Upper lobe of right lung (tissue), 1 donor: ENCODE measurements around the gene SNCAIP. TPM values are rescaled to one million over a fixed set of nuclear protein-coding genes. Genes with fewer than 3 reads are reported as not detected.
A peak's percentile ranks its signal among the peaks of the same experiment; 100 is the strongest.

Experiments
- ATAC-seq: fragments of 200-7000 bp; cut with Tn5 transposase; one replicate; pipeline ENCODE4 v1.9.1; 2020; ENCODE audit warnings: mild to moderate bottlenecking, moderate library complexity
- DNase-seq: peaks from one replicate; pipeline ENCODE4 v3.0.0-alpha.2; 2020
- H3K27ac ChIP-seq: fragments of 200-600 bp; one replicate; pipeline ENCODE4 v1.8.0; 2022
- H3K27me3 ChIP-seq: fragments of 200-600 bp; one replicate; pipeline ENCODE4 v1.8.0; 2022; ENCODE audit warnings: mild to moderate bottlenecking
- H3K36me3 ChIP-seq: fragments of 200-600 bp; one replicate; pipeline ENCODE4 v1.8.0; 2022
- H3K4me1 ChIP-seq: fragments of 200-600 bp; one replicate; pipeline ENCODE4 v1.8.0; 2022
- H3K4me3 ChIP-seq: fragments of 200-600 bp; one replicate; pipeline ENCODE4 v1.8.0; 2022; ENCODE audit warnings: mild to moderate bottlenecking
- H3K9me3 ChIP-seq: fragments of 200-600 bp; one replicate; pipeline ENCODE4 v1.8.0; 2022
- intact Hi-C: fragments of 100-400 bp; cut with DNase I; formaldehyde crosslinking; loops from one replicate; pipeline ENCODE4 v1.11.0; 2022
- total RNA-seq: library from RNA; stranded (reverse); fragmentation: NEBNext Ultra II Directional; extraction: Animal tissue kit (Norgen Biotek cat#: 25700); gene quantifications from one replicate; pipeline ENCODE4 v1.2.1, GENCODE V29; 2021
- TF ChIP-seq, protein P1 (sequence below): fragments of 200-600 bp; IDR thresholded peaks from one replicate; pipeline ENCODE4 v1.8.0; 2022; ENCODE audit warnings: antibody characterized with exemption
- donor health status: DM: no; HTN: yes; CAD: no; lungs with severe emphysema.

Gene SNCAIP
- total RNA-seq, 1 donor from 2014 or later: 4.0 TPM

DNA sequence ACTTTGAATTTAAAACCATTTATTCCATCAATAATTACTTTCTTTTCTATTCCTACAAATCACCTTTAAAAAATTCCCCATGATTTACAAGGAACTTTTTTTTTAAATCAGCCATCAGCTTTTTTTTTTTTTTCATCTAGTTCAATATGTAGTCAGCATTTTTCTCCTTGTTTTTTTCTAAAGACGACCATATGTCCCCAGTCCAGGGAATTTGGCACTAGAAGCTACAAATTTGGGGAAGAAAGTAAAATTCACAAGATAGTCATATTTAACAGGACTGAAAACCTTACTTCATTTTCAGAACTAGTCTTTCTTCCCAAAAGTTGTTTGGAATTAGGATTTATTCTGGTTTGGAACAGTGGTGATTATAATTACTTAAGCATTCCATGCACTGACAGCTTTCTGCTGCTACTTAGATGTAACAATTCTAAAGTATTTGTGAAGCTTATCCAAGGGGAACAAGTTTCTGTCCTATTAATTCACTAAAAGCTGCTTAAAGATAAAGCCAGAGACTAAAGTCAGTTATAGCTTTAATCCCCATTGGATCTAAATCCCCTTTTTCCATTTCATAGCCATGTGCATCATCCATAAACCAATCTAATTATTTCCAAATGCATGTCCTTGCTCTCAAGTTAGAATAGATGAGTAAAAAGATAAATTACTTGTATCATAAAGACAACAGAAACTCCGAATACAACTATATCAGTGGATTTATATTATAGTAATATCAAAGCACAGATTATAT, 7.4 kb upstream of the SNCAIP start:
- Histone ChIP-seq H3K36me3 (no peaks in the 10 kb centered on the region), H3K27me3 (no peaks in the 10 kb centered on the region), H3K4me1 (peaks cover 3% of the 10 kb centered on the region), H3K9me3 (no peaks in the 10 kb centered on the region), H3K27ac (no peak overlapping the region), H3K4me3 (no peak overlapping the region)
- DNase-seq: no peak
- ATAC-seq: no peak
- intact Hi-C loops: no loop called here
- TF ChIP-seq, protein P1, sequence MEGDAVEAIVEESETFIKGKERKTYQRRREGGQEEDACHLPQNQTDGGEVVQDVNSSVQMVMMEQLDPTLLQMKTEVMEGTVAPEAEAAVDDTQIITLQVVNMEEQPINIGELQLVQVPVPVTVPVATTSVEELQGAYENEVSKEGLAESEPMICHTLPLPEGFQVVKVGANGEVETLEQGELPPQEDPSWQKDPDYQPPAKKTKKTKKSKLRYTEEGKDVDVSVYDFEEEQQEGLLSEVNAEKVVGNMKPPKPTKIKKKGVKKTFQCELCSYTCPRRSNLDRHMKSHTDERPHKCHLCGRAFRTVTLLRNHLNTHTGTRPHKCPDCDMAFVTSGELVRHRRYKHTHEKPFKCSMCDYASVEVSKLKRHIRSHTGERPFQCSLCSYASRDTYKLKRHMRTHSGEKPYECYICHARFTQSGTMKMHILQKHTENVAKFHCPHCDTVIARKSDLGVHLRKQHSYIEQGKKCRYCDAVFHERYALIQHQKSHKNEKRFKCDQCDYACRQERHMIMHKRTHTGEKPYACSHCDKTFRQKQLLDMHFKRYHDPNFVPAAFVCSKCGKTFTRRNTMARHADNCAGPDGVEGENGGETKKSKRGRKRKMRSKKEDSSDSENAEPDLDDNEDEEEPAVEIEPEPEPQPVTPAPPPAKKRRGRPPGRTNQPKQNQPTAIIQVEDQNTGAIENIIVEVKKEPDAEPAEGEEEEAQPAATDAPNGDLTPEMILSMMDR: no peak

DNA sequence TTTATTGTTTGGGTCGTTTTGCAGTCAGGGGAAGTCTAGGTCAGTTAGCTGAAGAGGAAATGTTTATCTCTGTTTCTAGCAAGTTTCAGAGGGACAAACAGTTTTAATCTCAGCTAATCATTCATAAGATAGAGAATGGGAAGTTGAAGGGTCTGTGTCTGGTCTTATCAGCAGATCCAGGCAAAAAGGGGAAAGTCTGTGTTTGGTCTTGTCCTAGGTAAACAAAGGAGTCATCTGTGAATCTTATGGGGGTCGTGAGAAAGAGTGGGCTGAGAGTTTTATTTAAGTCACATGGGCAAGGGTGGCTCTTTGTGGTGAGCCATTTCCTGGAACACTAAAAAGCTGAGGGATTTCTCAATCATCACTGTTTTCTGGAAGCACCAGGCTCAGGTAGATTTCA, 5.6 kb upstream of the SNCAIP start:
- H3K27ac ChIP-seq: no peak overlapping the region
- DNase-seq (no peak), ATAC-seq (no peak)
- H3K4me1 ChIP-seq: no peaks in the 10 kb centered on the region
- no peaks in the 10 kb centered on the region for H3K27me3 ChIP-seq
- no peak overlapping the region for H3K4me3 ChIP-seq
- TF ChIP-seq, protein P1: no peak
- H3K36me3 ChIP-seq: no peaks in the 10 kb centered on the region
- no peaks in the 10 kb centered on the region for H3K9me3 ChIP-seq
- intact Hi-C loops: no loop called here

DNA sequence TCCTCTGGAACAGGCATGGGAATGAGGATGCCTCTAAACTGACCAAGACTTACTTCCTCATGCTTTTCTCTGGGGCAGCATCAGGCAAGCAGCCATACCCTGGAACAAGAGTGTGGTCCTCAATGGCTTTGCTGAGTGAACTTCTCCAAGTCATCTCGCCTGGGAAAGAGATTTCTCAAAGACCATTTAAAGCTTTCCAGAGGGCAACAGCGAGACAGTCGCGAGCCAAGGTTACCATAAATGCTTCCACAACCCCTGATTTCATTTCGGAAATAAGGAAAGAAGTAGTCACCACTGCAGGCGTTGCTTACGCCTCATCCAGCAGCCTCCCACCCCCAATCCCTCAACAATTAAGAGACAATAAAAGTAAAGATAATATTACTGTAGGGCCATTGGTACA, 1.1 kb upstream of the SNCAIP start:
- TF ChIP-seq, protein P1: no peak
- Histone ChIP-seq H3K4me3 (no peak overlapping the region), H3K27me3 (peaks cover 35% of the 10 kb centered on the region), H3K36me3 (no peaks in the 10 kb centered on the region), H3K9me3 (no peaks in the 10 kb centered on the region), H3K27ac (no peak overlapping the region), H3K4me1 (peaks cover 6% of the 10 kb centered on the region)
- intact Hi-C loops: no loop called here
- ATAC-seq (no peak), DNase-seq (no peak)

DNA sequence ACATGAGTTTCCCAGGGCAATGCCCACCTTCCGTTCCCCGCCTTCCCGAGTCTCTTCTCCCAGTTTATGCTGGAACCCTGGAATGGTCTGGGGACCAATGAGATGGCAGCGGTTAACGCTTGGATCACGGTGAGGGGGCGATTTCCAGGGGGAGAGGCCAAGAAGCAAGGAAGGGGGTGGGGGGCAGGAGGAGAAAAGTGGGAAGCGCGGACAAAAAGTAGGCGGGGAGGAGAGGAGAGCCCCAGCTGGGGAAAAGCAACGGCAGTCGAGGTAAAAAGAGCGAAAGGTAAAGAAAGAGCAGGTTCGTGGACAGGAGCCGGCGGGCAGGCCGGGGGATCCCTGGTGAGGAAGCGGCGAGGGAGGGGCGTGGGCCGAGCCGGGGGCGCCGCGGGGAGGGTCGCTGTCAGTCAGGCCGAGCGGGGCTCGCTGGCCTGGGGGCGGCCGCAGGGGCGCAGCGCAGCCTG, 508 bp upstream of the SNCAIP start:
- no peak overlapping the region for H3K27ac ChIP-seq
- TF ChIP-seq, protein P1: no peak
- ATAC-seq: no peak
- H3K27me3 ChIP-seq: peaks cover 40% of the 10 kb centered on the region
- peaks cover 6% of the 10 kb centered on the region for H3K4me1 ChIP-seq
- H3K4me3 ChIP-seq: peak overlapping the region; percentile 44
- no peak for DNase-seq
- H3K36me3 ChIP-seq: no peaks in the 10 kb centered on the region
- intact Hi-C loops: no loop called here
- H3K9me3 ChIP-seq: no peaks in the 10 kb centered on the region

DNA sequence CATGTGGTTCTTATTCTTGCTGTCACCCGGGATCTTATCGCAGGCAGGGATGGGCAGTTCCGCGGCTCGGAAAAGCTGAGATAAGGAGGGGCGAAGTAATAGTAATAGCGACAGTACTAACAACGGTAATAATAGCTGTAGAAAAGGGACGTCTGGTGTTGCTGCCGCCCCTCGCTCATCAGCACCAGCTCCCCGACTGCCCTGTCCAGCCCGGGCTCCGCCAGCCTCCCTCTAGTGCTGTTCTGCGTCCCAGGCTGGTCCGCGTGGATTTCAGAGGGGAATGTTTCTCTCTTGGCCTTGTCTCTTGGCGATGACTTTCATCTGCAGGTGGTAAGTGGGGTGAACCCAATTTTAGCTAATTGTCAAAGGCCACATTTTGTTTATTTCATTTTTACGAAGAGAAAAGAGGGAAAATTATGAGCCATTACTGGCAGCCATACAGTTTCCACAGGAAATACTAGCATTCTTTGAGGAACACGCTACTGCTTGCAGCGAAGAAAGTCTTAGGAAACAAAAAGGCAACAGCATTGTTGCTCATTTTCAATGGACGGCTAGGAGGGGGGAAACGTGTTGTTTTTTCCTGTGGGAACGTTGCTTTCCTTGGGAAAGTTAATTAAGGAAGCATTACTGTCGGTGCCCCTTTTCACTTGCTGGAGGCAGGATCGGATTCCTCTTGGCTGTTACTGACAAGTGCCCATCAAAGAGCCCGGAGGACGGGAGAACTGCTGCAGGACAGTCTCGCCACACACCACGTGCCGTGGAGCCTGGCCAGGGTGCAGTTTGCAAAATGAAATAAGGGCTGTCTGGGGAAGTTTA, 762 bp downstream of the SNCAIP start:
- H3K27ac ChIP-seq: no peak overlapping the region
- peaks cover 42% of the 10 kb centered on the region for H3K27me3 ChIP-seq
- H3K9me3 ChIP-seq: no peaks in the 10 kb centered on the region
- intact Hi-C loops: no loop called here
- TF ChIP-seq, protein P1: no peak
- peaks cover 6% of the 10 kb centered on the region for H3K4me1 ChIP-seq
- DNase-seq: peak; percentile 66
- H3K36me3 ChIP-seq: no peaks in the 10 kb centered on the region
- peak; percentile 56 for ATAC-seq
- H3K4me3 ChIP-seq: peak overlapping the region; percentile 58
